Progenitor cell of endocrine pancreas (in vitro differentiated cells): Measurements from ENCODE around the gene RNF5. TPM values are rescaled to one million over a fixed set of nuclear protein-coding genes. Genes with fewer than 3 reads are reported as not detected.
A peak's percentile ranks its signal among the peaks of the same experiment; 100 is the strongest.

Source experiments
- DNase-seq: peaks from one replicate; pipeline ENCODE4 v3.0.0; 2021; ENCODE audit warnings: low spot score; ENCODE audit not compliant: unreplicated experiment
- H3K27ac Mint-ChIP-seq: 2 replicates; pipeline ENCODE4 v1.8.0; 2021; ENCODE audit warnings: mild to moderate bottlenecking, moderate library complexity, mixed read lengths
- H3K27me3 Mint-ChIP-seq: 2 replicates; pipeline ENCODE4 v1.8.0; 2021; ENCODE audit warnings: mixed read lengths
- H3K36me3 Mint-ChIP-seq: 2 replicates; pipeline ENCODE4 v1.8.0; 2022; ENCODE audit warnings: mixed read lengths; ENCODE audit not compliant: insufficient read depth
- H3K4me1 Mint-ChIP-seq: 2 replicates; pipeline ENCODE4 v1.8.0; 2021; ENCODE audit warnings: low read depth, mixed read lengths
- H3K4me3 Mint-ChIP-seq: 2 replicates; pipeline ENCODE4 v1.8.0; 2021; ENCODE audit warnings: low read depth, mild to moderate bottlenecking, moderate library complexity, mixed read lengths
- H3K9me3 Mint-ChIP-seq: 2 replicates; pipeline ENCODE4 v1.8.0; 2021; ENCODE audit warnings: low read depth, mixed read lengths
- total RNA-seq: library from RNA; stranded (reverse); gene quantifications from 2 replicates; pipeline ENCODE4 v1.2.1, GENCODE V29; 2021
- TF ChIP-seq, protein P1 (sequence below): fragments of 200-600 bp; sonication (generic); IDR thresholded peaks from one replicate; pipeline ENCODE4 v1.5.0; 2021; ENCODE audit warnings: antibody characterized with exemption, mild to moderate bottlenecking; ENCODE audit not compliant: unreplicated experiment

Gene RNF5
- total RNA-seq, 1 donor from 2014 or later, result 92.2 TPM

DNA sequence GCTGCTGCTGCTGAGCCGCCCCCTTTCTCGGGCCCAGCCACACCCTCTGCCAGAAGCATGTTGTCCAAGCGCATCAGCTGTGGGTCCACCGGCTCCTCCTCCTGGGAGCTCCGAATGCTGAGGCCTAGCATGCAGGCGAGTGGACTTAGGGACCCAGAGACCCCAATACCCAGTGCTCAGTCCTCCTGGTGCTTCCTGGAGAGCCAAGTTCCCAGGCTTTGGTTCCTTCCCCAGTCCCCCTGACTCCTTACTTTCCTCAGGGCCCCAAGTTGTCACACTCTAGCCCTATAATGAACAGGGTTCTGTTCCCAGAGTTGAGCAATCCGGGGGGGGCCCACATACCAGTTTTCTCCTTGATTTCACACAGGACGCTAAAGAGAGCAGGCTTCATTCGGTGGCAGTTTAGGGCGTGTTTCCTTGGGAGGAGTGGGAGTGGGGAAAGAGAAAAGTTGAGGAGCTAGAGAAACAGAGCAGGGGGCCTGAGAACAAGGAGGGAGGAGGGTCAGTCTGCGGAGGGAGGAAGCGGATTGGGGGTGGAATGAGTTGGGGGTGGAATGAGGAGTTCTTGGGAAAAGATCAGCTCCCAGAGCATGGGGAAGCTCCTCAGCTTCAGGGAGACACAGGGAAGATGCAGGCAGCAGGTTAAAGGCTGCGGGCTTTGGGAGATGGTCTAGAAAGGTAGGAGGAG, 10.3 kb downstream of the RNF5 start:
- Mint-ChIP-seq H3K27me3 (no peaks in the 10 kb centered on the region), H3K4me3 (peak overlapping the region; percentile 87), H3K27ac (peak overlapping the region; percentile 94), H3K36me3 (peaks cover 14% of the 10 kb centered on the region), H3K4me1 (peaks cover 47% of the 10 kb centered on the region), H3K9me3 (no peaks in the 10 kb centered on the region)
- no peak for DNase-seq
- TF ChIP-seq, protein P1, sequence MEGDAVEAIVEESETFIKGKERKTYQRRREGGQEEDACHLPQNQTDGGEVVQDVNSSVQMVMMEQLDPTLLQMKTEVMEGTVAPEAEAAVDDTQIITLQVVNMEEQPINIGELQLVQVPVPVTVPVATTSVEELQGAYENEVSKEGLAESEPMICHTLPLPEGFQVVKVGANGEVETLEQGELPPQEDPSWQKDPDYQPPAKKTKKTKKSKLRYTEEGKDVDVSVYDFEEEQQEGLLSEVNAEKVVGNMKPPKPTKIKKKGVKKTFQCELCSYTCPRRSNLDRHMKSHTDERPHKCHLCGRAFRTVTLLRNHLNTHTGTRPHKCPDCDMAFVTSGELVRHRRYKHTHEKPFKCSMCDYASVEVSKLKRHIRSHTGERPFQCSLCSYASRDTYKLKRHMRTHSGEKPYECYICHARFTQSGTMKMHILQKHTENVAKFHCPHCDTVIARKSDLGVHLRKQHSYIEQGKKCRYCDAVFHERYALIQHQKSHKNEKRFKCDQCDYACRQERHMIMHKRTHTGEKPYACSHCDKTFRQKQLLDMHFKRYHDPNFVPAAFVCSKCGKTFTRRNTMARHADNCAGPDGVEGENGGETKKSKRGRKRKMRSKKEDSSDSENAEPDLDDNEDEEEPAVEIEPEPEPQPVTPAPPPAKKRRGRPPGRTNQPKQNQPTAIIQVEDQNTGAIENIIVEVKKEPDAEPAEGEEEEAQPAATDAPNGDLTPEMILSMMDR, result no peak

DNA sequence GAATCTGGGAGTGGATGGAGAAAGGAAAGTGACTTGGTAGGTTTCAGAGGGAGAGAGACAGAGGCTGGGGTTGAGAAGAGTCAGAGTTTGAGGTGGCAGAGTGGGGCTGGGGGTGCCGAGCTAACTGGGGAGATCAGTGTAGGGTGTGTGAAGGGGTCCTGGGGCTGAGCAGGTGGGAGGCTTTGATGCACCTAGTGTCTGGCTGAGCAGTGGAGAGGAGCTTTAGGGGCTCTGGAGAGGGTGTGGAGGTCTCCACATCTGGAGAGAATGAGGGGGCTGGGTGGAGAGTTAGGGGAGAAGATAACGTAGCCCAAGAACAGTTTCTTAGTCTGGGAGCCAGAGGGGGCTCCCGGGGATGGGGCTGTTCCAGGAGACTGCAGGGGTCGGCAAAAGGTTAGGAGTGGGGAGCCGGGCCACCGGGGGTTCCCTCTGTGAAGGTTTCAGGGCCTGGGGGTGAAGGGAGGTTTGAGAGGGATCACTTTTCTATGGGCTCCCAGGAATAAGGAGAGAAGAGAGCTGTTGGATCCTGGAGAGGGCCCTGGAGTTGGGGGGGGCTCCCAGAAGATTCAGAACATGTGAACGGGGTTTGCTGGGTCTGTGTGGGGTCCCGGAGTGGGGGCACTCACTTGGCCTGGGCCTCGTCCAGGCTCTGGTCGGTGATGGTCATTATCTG, 11.0 kb downstream of the RNF5 start:
- H3K36me3 Mint-ChIP-seq, result peaks cover 14% of the 10 kb centered on the region
- peak overlapping the region; percentile 87 for H3K4me3 Mint-ChIP-seq
- H3K4me1 Mint-ChIP-seq, result peaks cover 48% of the 10 kb centered on the region
- H3K27me3 Mint-ChIP-seq, result no peaks in the 10 kb centered on the region
- H3K9me3 Mint-ChIP-seq, result no peaks in the 10 kb centered on the region
- TF ChIP-seq, protein P1, result no peak
- H3K27ac Mint-ChIP-seq, result peak overlapping the region; percentile 94
- no peak for DNase-seq

DNA sequence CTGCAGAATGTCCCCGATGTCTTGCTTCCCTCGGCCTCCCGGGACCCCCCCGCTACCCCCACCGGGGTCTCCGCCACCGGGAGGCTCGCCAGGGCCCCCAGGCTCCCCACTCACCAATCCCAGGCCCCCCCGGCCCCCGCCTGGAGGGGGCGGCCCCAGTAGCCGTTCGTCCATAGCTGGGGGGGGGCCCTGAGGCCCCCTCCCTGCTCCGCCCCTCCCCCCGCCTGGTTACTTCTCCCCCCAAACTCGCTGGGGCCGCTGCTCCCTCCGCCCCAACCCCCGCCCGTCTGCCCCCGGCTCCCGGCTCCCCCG, 11.5 kb downstream of the RNF5 start:
- H3K4me1 Mint-ChIP-seq, result peaks cover 50% of the 10 kb centered on the region
- H3K9me3 Mint-ChIP-seq, result no peaks in the 10 kb centered on the region
- TF ChIP-seq, protein P1, result no peak
- peak overlapping the region; percentile 87 for H3K4me3 Mint-ChIP-seq
- H3K27ac Mint-ChIP-seq, result peak overlapping the region; percentile 94
- peaks cover 14% of the 10 kb centered on the region for H3K36me3 Mint-ChIP-seq
- H3K27me3 Mint-ChIP-seq, result no peaks in the 10 kb centered on the region
- DNase-seq, result no peak

DNA sequence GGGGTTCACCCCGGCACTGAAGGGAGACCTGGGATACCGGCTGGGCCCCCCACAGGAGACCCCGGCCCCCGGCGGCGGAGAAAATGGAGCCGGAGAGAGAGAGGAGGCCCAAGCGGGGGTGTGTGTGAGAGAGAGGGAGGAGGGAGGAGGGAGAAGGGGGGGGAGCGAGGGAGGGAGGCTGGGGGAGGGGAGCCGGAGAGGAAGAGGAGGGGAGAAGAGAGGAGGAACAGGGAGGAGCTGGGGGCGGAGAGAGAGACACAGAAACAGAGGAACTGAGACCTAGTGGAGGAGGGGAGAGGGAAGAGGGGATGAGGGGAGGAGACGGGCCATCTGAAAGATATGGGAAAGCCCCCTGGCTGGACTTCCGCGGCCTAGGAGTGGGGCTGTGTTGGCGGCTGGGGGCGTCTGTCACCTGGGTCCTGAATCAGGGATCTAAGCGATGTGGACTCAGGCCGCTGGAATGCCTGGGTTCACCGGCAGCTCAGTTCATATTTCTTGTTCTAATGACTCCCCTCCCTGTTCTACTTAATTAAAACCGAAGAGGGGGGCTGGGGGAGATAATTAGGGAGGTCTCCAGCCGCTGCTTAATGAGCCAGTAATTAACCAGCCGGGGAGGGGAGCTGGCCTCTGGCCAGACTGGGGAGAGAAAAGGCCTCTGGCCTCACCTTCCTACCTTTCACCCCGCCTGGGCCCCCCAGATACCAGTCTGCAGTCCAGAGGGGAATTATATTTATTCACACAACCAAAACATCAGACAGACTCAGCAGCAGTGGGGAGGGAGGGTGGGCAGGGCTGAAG, 12.0 kb downstream of the RNF5 start, which contains the start of gene PBX2:
Gene PBX2 (minus strand): TSS at position 149 of the 798 bp plus-strand sequence. CDS start 287 bp downstream, outside the sequence.
- H3K36me3 Mint-ChIP-seq, result peaks cover 14% of the 10 kb centered on the region

More for the DNA sequence above, 12.0 kb downstream of the RNF5 start, which contains the start of gene PBX2:
- Mint-ChIP-seq H3K4me1 (peaks cover 53% of the 10 kb centered on the region), H3K27me3 (no peaks in the 10 kb centered on the region), H3K4me3 (peak within 1 kb of the TSS; percentile 87), H3K9me3 (no peaks in the 10 kb centered on the region), H3K27ac (peak within 1 kb of the TSS; percentile 97)
- no peak for DNase-seq
- TF ChIP-seq, protein P1, result no peak
